HG03354 (cell line): ENCODE measurements around the gene OSER1.

Source experiments
- ATAC-seq: cut with Tn5 transposase; IDR thresholded peaks from one replicate; pipeline ENCODE4 v1.9.1; 2021; ENCODE audit warnings: mild to moderate bottlenecking; ENCODE audit not compliant: unreplicated experiment, poor library complexity, severe bottlenecking

OSER1 gene

GRCh38 chr20:44182135-44182765, 28.3 kb downstream of the OSER1 start:
- ATAC-seq = no peak

GRCh38 chr20:44181611-44182010, 29.0 kb downstream of the OSER1 start:
- no peak for ATAC-seq

DNA sequence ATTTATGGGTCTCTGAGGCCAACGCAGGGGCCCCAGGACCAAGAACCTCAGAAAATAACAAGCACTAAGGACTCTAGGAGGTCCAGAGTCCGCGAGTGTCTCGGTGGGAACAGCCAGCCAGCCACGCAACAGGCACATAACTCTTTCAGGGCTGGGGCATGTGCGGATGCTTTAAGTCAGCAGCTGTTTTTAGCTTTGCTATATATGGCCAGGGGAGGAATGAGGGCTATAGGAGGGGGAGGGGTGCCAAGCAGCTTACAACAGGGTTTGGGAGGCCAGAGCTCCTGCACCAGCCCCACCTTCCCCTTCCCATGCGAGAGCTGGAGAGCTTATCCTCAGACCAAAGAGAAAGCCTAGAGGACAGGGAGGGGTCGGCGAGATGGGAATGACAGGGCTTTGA, 29.8 kb downstream of the OSER1 start:
- ATAC-seq = no peak

- no peak for ATAC-seq
These were observed 33.6 kb downstream of the OSER1 start for GRCh38 chr20:44176833-44177534.

- no peak for ATAC-seq
These were observed 35.4 kb downstream of the OSER1 start for GRCh38 chr20:44174996-44175765.

DNA sequence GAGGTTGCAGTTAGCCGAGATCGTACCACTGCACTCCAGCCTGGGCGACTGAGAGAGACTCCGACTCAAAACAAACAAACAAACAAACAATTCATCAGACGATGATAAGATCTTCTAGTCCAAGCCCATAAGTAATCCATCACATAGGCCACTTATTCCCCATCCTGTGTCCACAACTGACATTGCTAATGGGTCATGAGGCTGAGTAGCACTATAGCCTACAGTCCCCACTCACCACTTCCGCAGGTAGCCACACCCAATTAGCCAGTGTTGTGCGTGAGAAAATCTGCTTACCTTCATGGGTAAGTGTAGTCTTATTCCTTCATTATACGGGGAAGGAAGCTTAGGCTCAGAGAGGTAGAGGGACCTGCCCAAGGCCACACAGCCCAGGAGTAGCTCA, 36.7 kb downstream of the OSER1 start:
- ATAC-seq = no peak

DNA sequence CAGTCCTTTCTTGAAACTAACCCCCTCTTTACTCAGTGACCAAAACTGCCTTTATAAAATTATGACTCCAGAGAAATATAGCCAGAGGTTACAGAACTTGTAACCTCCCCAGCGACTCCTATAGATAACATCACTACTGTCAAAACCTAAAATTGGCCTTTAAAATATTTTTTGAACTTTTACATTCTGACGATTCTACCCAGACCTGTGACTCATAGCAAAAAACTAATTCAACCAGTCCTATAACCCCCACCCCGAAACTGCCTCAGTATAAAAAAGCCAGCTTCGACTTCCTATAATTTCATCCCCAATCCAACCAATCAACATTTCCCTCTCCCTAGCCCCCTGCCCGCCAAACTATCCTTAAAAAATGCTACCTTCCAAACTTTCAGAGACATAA, 37.5 kb downstream of the OSER1 start:
- ATAC-seq = no peak

DNA sequence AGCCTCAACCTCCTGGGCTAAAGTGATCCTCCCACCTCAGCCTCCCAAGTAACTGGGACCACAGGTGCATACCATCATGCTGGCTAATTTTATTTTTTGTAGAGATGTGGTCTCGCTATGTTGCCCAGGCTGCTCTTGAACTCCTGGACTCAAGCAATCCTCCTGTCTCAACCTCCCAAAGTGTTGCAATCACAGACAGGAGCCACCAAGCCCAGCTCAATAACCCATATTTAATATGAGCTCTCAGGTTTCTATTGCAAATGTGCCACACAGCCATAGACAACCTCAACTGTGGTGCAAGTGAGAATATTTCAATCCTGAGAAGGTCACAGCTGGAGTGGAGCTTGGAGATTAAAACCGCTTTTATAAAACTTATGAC, 38.0 kb downstream of the OSER1 start:
- ATAC-seq = no peak

GRCh38 chr20:44171775-44172571, 38.6 kb downstream of the OSER1 start:
- ATAC-seq = no peak

DNA sequence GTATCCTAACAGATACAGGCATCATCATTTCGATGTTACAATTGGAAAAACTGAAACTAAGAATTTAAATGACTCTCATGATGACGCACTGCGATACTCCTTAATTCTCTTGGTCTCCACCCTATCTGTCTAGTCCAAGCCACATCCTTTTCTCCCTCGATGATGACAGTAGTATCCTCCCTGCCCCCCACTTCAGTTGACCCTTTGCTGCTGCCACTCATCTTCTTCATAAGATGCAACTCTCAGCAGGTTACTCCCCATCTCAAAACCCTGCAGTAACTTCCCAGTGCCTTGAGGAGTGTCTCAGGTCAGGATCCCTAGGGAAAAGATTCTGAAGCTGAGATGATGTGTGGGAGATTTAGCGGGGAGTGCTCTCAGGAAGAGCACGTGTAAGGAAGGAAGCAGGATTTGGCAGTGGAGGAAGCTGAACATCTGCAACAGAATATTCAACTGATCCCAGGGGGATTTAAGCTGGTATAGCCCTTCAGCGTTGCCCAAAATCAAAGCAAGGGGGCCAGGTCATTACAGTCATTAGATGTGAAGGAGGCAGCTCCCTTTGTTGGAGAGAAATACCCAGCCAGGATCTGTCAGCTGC, 39.7 kb downstream of the OSER1 start:
- ATAC-seq = no peak

DNA sequence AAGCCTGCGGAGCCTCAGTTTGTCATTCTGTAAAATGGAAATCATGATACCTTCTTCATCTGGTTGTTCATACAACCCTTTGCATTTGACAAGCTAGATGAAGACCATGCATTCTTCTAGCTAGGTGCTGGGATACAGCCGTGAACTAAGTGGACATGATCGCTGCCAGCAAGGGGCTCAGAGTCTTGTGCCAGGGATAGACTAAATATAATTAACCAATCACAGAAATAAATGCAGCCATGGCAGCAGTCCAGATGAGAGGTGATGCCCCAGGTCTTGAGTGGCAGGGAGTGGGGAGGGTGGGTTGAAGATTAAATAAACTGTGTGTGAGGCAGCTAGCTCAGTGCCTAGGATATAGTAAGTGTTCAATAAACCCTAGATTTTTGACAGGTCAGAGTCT, 42.8 kb downstream of the OSER1 start:
- no peak for ATAC-seq

DNA sequence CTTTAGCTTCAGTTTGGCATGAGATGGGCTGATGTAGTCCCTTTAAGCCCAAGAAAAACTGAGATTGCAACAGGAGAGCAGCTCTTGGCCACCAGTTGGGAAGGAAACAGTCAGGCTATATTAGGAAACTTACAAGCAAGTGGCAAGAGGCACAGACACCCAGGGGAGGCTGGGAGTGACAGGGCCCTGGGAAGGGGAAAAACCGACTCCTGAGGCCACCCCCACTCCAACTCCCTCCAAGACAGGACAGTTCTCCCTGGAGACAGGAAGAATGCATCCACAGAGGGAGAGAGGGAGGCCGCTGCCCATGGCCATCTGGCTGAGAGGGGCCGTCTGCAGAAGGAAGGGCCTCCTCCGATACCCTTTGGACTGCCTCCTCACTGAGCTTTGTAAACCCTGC, 44.1 kb downstream of the OSER1 start:
- ATAC-seq = no peak

GRCh38 chr20:44166008-44166407, 44.6 kb downstream of the OSER1 start:
- no peak for ATAC-seq

DNA sequence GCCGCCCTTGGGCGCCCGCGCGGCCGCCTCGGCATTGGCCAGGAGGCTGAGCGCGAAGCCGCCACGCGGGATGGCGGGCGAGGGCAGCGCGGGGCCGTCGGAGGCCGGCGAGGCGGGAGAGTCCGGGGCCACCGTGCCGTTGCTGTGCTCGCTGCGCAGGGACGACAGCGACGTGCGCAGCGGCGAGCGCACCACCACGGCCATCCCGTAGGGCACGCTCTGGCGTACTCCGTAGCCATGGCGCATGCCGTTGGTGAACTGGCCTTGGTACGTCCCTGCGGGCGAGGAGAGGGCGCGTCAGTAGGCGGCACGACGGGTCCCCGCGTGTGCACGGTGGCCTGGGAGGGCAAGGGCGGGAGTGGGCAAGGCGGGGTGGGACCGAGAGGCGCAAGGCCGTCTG, 50.4 kb downstream of the OSER1 start:
- no peak for ATAC-seq

DNA sequence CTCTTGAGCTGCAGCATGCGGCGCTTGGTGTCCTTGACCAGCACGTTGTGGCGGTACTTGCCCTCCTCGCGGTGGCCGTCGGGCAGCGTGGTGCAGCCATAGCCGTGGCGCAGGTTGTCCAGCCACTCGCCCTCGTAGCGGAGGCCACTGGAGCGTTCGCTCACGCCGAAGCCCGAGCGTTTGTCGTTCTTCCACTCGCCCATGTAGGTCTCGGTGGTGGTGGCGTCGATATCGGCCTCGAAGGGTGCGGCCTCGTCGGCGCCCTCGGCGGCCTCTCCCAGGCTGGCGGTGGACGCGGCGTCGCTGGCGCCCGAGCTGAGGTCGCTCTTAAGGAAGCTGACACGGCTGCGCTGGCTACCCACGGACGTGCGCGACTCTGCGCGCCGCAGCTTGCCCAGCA, 50.9 kb downstream of the OSER1 start:
- ATAC-seq = no peak

- no peak for ATAC-seq
These were observed 51.4 kb downstream of the OSER1 start for GRCh38 chr20:44159125-44159524.

- no peak for ATAC-seq
These were observed 53.5 kb downstream of the OSER1 start for GRCh38 chr20:44157061-44157460.

GRCh38 chr20:44154521-44155001, 56.0 kb downstream of the OSER1 start:
- no peak for ATAC-seq

DNA sequence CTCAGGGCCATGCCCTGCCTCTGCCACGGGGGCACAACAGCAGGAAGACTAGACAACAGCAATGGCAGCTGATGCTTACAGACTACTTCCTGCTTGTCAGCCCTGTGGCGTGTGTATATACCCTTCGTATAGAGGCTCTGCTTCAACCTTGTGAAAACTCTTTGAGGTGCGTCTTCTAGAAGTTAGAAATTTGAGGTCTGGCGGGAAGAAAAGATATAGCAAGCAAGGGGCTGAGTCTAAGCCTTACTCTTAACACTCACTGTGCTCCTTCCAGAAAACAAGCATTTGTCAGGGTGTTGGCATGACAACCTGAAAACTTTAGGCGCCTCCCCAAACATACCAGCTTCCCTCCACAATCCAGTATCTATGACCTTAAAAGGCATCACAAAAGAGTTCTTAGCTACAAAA, 56.9 kb downstream of the OSER1 start:
- no peak for ATAC-seq
